Measurements from ENCODE around the gene ADAM12.

ADAM12 gene

GRCh38 chr10:126250045-126250444 lies 138.2 kb downstream of the ADAM12 start (continued):
- TF ChIP-seq ZNF600 (tag by site-specific recombination; IDR thresholded peaks at IDR 0.05) (peak; percentile 85), MEIS1 (CRISPR knock-in tag; IDR thresholded peaks at IDR 0.05; ENCODE audit: borderline replicate concordance) (no peak), ZNF292 (tag by site-specific recombination; IDR thresholded peaks at IDR 0.05; ENCODE audit: borderline replicate concordance, low read depth) (no peak), ZNF19 (tag by site-specific recombination; IDR thresholded peaks at IDR 0.05; ENCODE audit: low read depth) (no peak), SALL2 (tag by site-specific recombination; IDR thresholded peaks at IDR 0.05; ENCODE audit: borderline replicate concordance) (no peak), ZNF639 (tag by site-specific recombination; IDR thresholded peaks at IDR 0.05) (peak; percentile 90), ELK4 (IDR thresholded peaks at IDR 0.05; ENCODE audit: borderline replicate concordance, low read depth, low read length) (no peak), ZNF140 (tag by site-specific recombination; IDR thresholded peaks at IDR 0.05) (no peak), ZNF341 (tag by site-specific recombination; IDR thresholded peaks at IDR 0.05; ENCODE audit: low read depth) (no peak), HOXC10 (CRISPR knock-in tag; IDR thresholded peaks at IDR 0.05) (no peak), ZNF621 (tag by site-specific recombination; IDR thresholded peaks at IDR 0.05) (no peak), HOXA7 (CRISPR knock-in tag; IDR thresholded peaks at IDR 0.05; ENCODE audit: borderline replicate concordance) (no peak), YY2 (tag by site-specific recombination; IDR thresholded peaks at IDR 0.05) (no peak), ZNF416 (tag by site-specific recombination; IDR thresholded peaks at IDR 0.05) (no peak), PRDM10 (tag by site-specific recombination; IDR thresholded peaks at IDR 0.05) (no peak), ZNF626 (tag by site-specific recombination; IDR thresholded peaks at IDR 0.05) (no peak), ZNF610 (tag by site-specific recombination; IDR thresholded peaks at IDR 0.05; ENCODE audit: borderline replicate concordance) (peak; percentile 64; the same call in 1 of the 2 replicates), ZNF221 (tag by site-specific recombination; IDR thresholded peaks at IDR 0.05; ENCODE audit: borderline replicate concordance) (no peak), INSM2 (tag by site-specific recombination; IDR thresholded peaks at IDR 0.05) (peak; percentile 55; the same call in 1 of the 2 replicates), ZNF362 (tag by site-specific recombination; IDR thresholded peaks at IDR 0.05) (no peak), ZNF76 (tag by site-specific recombination; IDR thresholded peaks at IDR 0.05; ENCODE audit: borderline replicate concordance, low read depth) (no peak), ZNF174 (tag by site-specific recombination; IDR thresholded peaks at IDR 0.05) (0 out of 2 replicates have a peak, but pooled peaks have one; percentile 29), ZNF24 (tag by site-specific recombination; IDR thresholded peaks at IDR 0.05) (peak; percentile 41; the same call in 1 of the 2 replicates), KLF7 (tag by site-specific recombination; IDR thresholded peaks at IDR 0.05; ENCODE audit: borderline replicate concordance) (peak; percentile 40; the same call in 1 of the 2 replicates), REST (tag by site-specific recombination; IDR thresholded peaks at IDR 0.05) (no peak; the same call in 1 of the 2 replicates), ZNF274 (IDR thresholded peaks at IDR 0.05; ENCODE audit: low read length) (no peak), ZNF274 (tag by site-specific recombination; IDR thresholded peaks at IDR 0.05; ENCODE audit: borderline replicate concordance) (no peak), ZNF571 (tag by site-specific recombination; IDR thresholded peaks at IDR 0.05) (no peak), SP3 (tag by site-specific recombination; IDR thresholded peaks at IDR 0.05) (no peak)
